Right lobe of liver (tissue), 4 donors: ENCODE results near the gene AFAP1.

Source experiments
- POLR2A ChIP-seq: fragments of 450-650 bp; IDR thresholded peaks from one replicate; pipeline ENCODE4 v1.6.1; 2017; ENCODE audit warnings: antibody characterized with exemption, mild to moderate bottlenecking
- TF ChIP-seq, protein P1 (sequence below), 4 donors: fragments of 200-600 bp in 3 of 4; fragments of 450-650 bp in 1 of 4; IDR thresholded peaks; one replicate each; pipeline versions ENCODE4 v1.5.1 to v1.8.0; 2016 to 2022; ENCODE audit warnings: antibody characterized with exemption in 4 of 4, mild to moderate bottlenecking in 2 of 4
- donor health status: DM: no; HTN: no; CAD: no.
- donor health status: DM: no; HTN: no; CAD: no.
- donor health status: DM: no; HTN: yes; CAD: no.

DNA sequence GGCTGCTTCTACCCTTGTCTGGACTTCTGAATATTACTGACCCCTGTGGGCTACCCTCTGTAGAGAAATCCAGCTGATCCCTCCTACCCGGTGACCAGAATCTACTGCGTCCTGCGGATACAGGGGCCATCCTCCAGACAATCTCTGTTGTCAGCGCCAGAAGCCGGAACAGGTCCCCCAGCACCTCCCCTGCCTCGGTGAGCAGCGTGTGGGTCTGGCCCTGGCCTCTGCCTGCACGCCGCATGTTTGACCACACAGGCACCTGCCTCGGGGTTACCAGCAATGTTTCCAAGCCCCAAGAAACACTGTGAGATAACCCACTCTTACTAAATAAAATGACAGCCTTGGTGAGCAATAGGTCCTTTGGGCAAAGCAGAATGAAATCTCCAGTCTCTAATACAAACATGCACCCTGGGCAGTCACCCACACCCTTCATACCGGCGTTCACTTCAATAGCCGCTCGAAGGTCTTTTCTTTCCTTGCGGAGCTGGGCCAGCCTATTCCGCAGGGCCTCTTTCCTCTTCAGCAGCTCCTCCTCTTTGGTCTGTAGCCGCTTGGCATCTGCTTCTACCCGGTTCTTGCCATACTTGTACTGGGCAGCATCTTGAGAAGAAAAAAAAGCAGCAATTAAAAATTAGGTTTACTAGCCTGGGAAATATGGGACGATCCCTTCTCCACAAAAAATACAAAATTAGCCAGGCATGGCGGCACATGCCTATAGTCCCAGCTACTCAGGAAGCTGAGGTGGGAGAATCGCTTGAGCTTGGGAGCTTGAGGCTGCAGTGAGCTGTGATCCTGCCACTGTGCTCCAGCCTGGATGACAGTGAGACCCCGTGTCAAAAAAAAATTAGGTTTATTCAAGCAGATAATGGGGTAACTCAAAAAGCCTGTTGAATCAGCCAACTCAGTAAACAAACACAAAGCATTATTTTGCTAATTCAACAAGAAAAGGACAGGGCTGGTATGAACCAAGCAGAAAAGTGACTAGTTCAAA is 165.1 kb downstream of the AFAP1 start:
- TF ChIP-seq, protein P1, sequence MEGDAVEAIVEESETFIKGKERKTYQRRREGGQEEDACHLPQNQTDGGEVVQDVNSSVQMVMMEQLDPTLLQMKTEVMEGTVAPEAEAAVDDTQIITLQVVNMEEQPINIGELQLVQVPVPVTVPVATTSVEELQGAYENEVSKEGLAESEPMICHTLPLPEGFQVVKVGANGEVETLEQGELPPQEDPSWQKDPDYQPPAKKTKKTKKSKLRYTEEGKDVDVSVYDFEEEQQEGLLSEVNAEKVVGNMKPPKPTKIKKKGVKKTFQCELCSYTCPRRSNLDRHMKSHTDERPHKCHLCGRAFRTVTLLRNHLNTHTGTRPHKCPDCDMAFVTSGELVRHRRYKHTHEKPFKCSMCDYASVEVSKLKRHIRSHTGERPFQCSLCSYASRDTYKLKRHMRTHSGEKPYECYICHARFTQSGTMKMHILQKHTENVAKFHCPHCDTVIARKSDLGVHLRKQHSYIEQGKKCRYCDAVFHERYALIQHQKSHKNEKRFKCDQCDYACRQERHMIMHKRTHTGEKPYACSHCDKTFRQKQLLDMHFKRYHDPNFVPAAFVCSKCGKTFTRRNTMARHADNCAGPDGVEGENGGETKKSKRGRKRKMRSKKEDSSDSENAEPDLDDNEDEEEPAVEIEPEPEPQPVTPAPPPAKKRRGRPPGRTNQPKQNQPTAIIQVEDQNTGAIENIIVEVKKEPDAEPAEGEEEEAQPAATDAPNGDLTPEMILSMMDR (IDR thresholded peaks at IDR 0.05) = no peak
- no peak for TF ChIP-seq POLR2A
